ENCODE measurements around the gene SRP54. TPM values are rescaled to one million over a fixed set of nuclear protein-coding genes. Genes with fewer than 3 reads are reported as not detected.

Gene SRP54
- total RNA-seq, 1 donor from 2014 or later: 43.5 TPM

DNA sequence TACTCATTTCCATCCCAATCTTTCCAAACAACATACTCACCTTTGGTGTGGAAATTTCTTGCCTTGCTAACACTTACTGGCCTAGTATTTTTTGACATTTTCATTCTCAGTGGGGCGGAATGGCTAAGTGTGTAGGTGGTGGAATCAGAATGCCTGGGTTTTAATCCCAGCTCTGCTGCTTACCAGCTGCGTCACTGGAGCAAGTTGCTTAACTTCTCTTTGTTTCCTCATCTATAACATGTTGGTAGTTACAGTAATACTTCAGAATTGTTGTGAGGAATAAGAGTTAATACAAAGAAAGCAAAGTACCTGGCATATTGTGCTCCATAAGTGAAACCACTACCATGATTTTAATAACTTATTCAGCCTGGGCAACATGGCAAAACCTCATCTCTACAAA, 60.3 kb downstream of the SRP54 start:
- Mint-ChIP-seq H3K9me3 (ENCODE audit: unreplicated experiment) (peaks cover 4% of the 10 kb centered on the region), H3K27me3 (ENCODE audit: unreplicated experiment) (no peaks in the 10 kb centered on the region), H3K4me3 (ENCODE audit: unreplicated experiment) (no peak overlapping the region), H3K27ac (ENCODE audit: unreplicated experiment) (no peak overlapping the region), H3K4me1 (ENCODE audit: low read depth, unreplicated experiment) (peaks cover 3% of the 10 kb centered on the region), H3K36me3 (ENCODE audit: unreplicated experiment) (no peaks in the 10 kb centered on the region)
- TF ChIP-seq, protein P1, sequence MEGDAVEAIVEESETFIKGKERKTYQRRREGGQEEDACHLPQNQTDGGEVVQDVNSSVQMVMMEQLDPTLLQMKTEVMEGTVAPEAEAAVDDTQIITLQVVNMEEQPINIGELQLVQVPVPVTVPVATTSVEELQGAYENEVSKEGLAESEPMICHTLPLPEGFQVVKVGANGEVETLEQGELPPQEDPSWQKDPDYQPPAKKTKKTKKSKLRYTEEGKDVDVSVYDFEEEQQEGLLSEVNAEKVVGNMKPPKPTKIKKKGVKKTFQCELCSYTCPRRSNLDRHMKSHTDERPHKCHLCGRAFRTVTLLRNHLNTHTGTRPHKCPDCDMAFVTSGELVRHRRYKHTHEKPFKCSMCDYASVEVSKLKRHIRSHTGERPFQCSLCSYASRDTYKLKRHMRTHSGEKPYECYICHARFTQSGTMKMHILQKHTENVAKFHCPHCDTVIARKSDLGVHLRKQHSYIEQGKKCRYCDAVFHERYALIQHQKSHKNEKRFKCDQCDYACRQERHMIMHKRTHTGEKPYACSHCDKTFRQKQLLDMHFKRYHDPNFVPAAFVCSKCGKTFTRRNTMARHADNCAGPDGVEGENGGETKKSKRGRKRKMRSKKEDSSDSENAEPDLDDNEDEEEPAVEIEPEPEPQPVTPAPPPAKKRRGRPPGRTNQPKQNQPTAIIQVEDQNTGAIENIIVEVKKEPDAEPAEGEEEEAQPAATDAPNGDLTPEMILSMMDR (IDR thresholded peaks at IDR 0.05; ENCODE audit: partially characterized antibody, unreplicated experiment): no peak
- no peak for DNase-seq

DNA sequence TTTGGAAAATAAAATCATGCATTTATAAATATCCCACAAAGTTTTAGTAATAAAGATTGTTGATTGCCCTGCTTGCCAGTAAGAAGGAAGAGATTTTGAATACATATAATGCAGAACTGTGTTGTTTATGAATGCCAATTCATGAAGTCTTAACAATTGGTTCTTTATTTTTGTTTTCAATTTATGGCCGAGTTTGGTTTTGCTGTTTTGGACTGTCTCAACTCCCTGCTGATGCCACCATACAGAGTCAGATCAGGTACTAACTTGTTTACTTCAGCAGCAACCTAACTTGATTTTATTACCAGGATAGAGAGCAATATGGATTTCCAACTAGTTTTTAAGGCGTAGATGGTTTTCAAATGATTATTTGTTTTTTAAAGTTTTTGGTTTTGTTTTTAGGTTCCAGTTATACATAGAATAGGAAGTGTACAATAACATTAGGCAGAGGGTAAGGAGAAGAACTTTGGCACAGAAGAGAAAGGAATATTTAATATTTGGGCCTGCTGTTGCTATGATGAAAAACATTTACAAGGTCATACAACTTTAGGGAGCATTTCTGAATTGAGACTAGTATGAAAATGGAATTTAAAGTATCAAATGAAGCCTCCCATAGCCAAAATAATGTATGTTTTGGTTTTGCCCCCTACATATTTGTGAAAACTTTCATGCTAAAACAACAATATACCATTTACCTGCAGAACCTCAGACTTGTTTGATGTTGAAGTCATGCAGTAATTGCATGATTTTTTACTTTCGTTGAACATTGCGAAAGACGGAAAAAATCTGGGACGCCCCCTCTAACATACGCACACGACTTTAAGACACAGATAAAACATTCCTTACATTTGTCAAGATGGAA, 62.4 kb downstream of the SRP54 start:
- Mint-ChIP-seq H3K27ac (ENCODE audit: unreplicated experiment) (peak overlapping the region; percentile 95), H3K4me3 (ENCODE audit: unreplicated experiment) (peak overlapping the region; percentile 98), H3K36me3 (ENCODE audit: unreplicated experiment) (no peaks in the 10 kb centered on the region), H3K27me3 (ENCODE audit: unreplicated experiment) (no peaks in the 10 kb centered on the region), H3K9me3 (ENCODE audit: unreplicated experiment) (peaks cover 2% of the 10 kb centered on the region), H3K4me1 (ENCODE audit: low read depth, unreplicated experiment) (peaks cover 6% of the 10 kb centered on the region)
- no peak for DNase-seq
- TF ChIP-seq, protein P1 (IDR thresholded peaks at IDR 0.05; ENCODE audit: partially characterized antibody, unreplicated experiment): no peak

DNA sequence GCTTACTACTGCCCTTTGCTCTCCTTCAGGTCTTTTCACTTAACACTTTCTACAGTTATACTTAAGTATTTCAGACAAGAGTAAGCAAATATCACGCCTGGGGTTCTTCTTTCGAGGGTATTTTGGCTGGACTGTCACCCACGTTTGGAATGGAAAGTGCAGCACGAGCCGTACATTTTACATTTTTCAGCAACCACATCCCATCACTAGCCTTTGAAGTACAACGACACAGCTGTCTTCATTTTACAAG, 62.9 kb downstream of the SRP54 start:
- H3K4me3 Mint-ChIP-seq (ENCODE audit: unreplicated experiment): peak overlapping the region; percentile 98
- no peak for DNase-seq
- peaks cover 2% of the 10 kb centered on the region for H3K9me3 Mint-ChIP-seq (ENCODE audit: unreplicated experiment)
- H3K27ac Mint-ChIP-seq (ENCODE audit: unreplicated experiment): peak overlapping the region; percentile 95
- TF ChIP-seq, protein P1 (IDR thresholded peaks at IDR 0.05; ENCODE audit: partially characterized antibody, unreplicated experiment): no peak
- no peaks in the 10 kb centered on the region for H3K36me3 Mint-ChIP-seq (ENCODE audit: unreplicated experiment)
- H3K4me1 Mint-ChIP-seq (ENCODE audit: low read depth, unreplicated experiment): peaks cover 6% of the 10 kb centered on the region
- no peaks in the 10 kb centered on the region for H3K27me3 Mint-ChIP-seq (ENCODE audit: unreplicated experiment)

DNA sequence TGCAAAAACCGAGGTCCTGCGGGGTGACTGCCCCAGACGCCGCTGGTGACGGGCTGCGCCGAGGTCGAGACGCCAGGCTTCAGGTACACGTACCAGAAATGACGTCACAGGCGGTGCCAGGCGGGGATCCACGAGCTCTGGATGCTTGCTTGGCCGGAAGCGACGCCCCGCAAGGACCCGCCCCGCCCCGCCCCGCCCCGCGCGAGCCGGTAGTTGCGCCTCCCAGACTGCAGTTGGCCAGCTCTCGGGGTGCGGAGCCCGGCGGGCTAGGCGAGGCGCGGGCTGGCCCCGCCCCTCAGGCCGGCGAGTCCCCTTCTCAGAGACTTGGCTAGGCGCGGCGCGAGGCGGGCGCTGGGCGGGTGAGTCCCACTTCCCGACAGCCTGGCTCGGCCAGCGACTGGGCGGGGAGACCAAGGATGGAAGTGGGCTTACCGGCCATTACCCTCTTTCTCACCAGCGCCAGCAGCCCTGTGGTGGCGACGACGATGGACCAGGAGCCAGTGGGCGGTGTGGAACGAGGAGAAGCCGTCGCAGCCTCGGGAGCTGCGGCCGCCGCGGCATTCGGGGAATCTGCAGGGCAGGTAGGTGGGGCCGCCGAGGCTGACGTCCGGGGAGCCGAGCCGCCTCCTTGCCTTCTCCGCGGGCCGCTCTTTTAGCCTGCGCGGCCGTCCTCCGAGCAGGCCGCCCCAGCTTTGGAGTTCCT, 63.4 kb downstream of the SRP54 start, which contains the start of gene FAM177A1:
TSS of gene FAM177A1 (plus strand) at position 225 of the 703 bp plus-strand sequence. CDS start at position 417, 192 bp downstream.
- Mint-ChIP-seq H3K27me3 (ENCODE audit: unreplicated experiment) (no peaks in the 10 kb centered on the region), H3K27ac (ENCODE audit: unreplicated experiment) (peak within 1 kb of the TSS; percentile 95), H3K4me3 (ENCODE audit: unreplicated experiment) (peak within 1 kb of the TSS; percentile 98), H3K36me3 (ENCODE audit: unreplicated experiment) (no peaks in the 10 kb centered on the region), H3K9me3 (ENCODE audit: unreplicated experiment) (peaks cover 2% of the 10 kb centered on the region), H3K4me1 (ENCODE audit: low read depth, unreplicated experiment) (peaks cover 6% of the 10 kb centered on the region)
- DNase-seq: peak; percentile 98
- TF ChIP-seq, protein P1 (IDR thresholded peaks at IDR 0.05; ENCODE audit: partially characterized antibody, unreplicated experiment): no peak
